Measurements from ENCODE around the gene USP2. TPM values are rescaled to one million over a fixed set of nuclear protein-coding genes. Genes with fewer than 3 reads are reported as not detected.

USP2 gene
- total RNA-seq, 1 donor from 2014 or later = 3.4 TPM

- Mint-ChIP-seq H3K9me3 (no peaks in the 10 kb centered on the region), H3K36me3 (ENCODE audit: low read depth) (peaks cover 8% of the 10 kb centered on the region), H3K4me3 (peak overlapping the region; percentile 94), H3K4me1 (peaks cover 36% of the 10 kb centered on the region), H3K27ac (ENCODE audit: unreplicated experiment) (peak overlapping the region; percentile 87), H3K27me3 (ENCODE audit: low read depth) (peaks cover 14% of the 10 kb centered on the region)
- no peak for DNase-seq (ENCODE audit: low read depth, low spot score)
- no peak for TF ChIP-seq CTCF (conservative IDR thresholded peaks at IDR 0.05)
Measured at GRCh38 chr11:119419834-119420492, 38.5 kb upstream of the USP2 start.

DNA sequence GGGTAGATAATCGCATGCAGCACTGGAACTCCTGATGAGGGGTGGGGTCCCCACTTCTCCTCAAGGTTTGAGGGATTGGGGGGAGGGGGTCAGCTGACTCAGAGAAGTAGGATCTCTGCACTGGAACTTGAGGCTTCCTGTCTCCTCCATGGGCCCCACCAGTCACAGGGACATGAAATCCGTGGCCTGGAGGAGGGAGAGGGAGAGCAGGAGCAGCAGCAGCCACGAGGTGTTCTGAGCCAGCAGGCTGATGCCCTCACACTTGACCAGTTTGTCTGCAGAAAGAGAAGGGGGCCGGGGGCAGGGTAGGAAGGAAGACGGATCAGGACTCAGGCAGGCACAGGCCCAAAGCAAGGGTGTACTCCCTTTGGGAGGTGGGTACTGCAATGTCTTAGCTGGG, 37.8 kb upstream of the USP2 start:
- peaks cover 36% of the 10 kb centered on the region for H3K4me1 Mint-ChIP-seq
- peaks cover 14% of the 10 kb centered on the region for H3K27me3 Mint-ChIP-seq (ENCODE audit: low read depth)
- H3K9me3 Mint-ChIP-seq = no peaks in the 10 kb centered on the region
- H3K27ac Mint-ChIP-seq (ENCODE audit: unreplicated experiment) = no peak overlapping the region
- H3K36me3 Mint-ChIP-seq (ENCODE audit: low read depth) = peaks cover 8% of the 10 kb centered on the region
- peak overlapping the region; percentile 62 for H3K4me3 Mint-ChIP-seq
- no peak for DNase-seq (ENCODE audit: low read depth, low spot score)
- no peak for TF ChIP-seq CTCF (conservative IDR thresholded peaks at IDR 0.05)

- TF ChIP-seq CTCF (conservative IDR thresholded peaks at IDR 0.05) = no peak
Measured at GRCh38 chr11:119418759-119419158, 37.3 kb upstream of the USP2 start.

DNA sequence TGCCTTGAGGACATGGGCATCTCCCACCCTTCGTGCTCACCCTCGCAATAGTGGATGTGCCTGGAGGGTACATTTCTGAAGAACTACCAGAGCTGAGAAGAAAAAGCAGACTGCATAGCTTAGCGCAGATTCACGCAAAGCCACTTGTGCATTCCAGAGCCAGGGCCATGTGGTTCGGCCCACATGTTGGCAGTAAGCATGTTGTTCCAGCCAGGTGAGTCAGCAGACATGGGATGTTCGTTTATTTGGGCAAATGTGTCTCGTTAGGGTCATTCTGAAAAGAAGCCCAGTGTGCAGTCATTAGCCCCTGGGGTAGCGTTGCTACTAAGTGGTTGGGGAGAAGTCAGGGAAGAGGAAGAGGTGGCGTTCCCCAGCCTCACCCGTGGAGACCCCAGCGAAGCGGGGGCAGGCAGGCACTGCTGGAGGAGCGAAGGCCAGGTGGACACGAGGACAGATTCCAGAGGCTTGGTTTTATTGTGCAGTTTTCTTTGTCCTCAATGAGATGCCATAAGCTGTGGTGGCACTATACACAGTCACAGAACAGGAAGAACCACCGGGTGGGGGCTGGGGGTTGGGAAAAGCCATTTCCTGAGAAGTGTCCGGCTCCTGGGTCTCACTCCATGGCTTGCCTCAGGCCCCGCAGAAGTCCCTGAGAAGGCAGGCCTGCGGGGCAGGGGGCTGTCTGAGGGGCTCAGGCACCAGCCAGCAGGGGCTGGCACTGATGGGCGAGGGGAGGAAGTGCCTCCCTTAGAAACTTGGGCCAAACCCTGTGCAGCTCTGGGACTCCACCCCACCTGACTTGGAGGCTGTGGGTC, 36.4 kb upstream of the USP2 start:
- Mint-ChIP-seq H3K27me3 (ENCODE audit: low read depth) (peaks cover 14% of the 10 kb centered on the region), H3K27ac (ENCODE audit: unreplicated experiment) (no peak overlapping the region), H3K4me3 (peak overlapping the region; percentile 77), H3K9me3 (no peaks in the 10 kb centered on the region), H3K36me3 (ENCODE audit: low read depth) (peaks cover 8% of the 10 kb centered on the region), H3K4me1 (peaks cover 30% of the 10 kb centered on the region)
- TF ChIP-seq CTCF (conservative IDR thresholded peaks at IDR 0.05) = no peak
- no peak for DNase-seq (ENCODE audit: low read depth, low spot score)

More at GRCh38 chr11:119418759-119419158, 37.3 kb upstream of the USP2 start:
- H3K27me3 Mint-ChIP-seq (ENCODE audit: low read depth) = peaks cover 14% of the 10 kb centered on the region
- no peaks in the 10 kb centered on the region for H3K9me3 Mint-ChIP-seq
- H3K4me3 Mint-ChIP-seq = peak overlapping the region; percentile 15
- H3K4me1 Mint-ChIP-seq = peaks cover 35% of the 10 kb centered on the region
- no peak for DNase-seq (ENCODE audit: low read depth, low spot score)
- peaks cover 8% of the 10 kb centered on the region for H3K36me3 Mint-ChIP-seq (ENCODE audit: low read depth)
- H3K27ac Mint-ChIP-seq (ENCODE audit: unreplicated experiment) = no peak overlapping the region

GRCh38 chr11:119416606-119417580, 35.4 kb upstream of the USP2 start:
- TF ChIP-seq CTCF (conservative IDR thresholded peaks at IDR 0.05) = no peak
- DNase-seq (ENCODE audit: low read depth, low spot score) = no peak
- Mint-ChIP-seq H3K4me3 (no peak overlapping the region), H3K27me3 (ENCODE audit: low read depth) (peaks cover 6% of the 10 kb centered on the region), H3K9me3 (peaks cover 5% of the 10 kb centered on the region), H3K36me3 (ENCODE audit: low read depth) (peaks cover 8% of the 10 kb centered on the region), H3K27ac (ENCODE audit: unreplicated experiment) (peak overlapping the region; percentile 68), H3K4me1 (peaks cover 26% of the 10 kb centered on the region)

Measured in neural crest cell (in vitro differentiated cells).